ENCODE data around the gene OLFML1.

OLFML1 gene

GRCh38 chr11:7485186-7486097 is at the start of gene OLFML1:
OLFML1 (plus strand) TSS chr11:7485506; CDS start chr11:7485876, 370 bp downstream.
- no peak for DNase-seq (ENCODE audit: low read depth)

GRCh38 chr11:7436146-7436545 is 49.2 kb upstream of the OLFML1 start:
- no peak for DNase-seq (ENCODE audit: low read depth)

- no peak for DNase-seq (ENCODE audit: low read depth)
Measured at GRCh38 chr11:7436657-7437056, 48.6 kb upstream of the OLFML1 start.

- DNase-seq (ENCODE audit: low read depth), result no peak
Measured at GRCh38 chr11:7437696-7438095, 47.6 kb upstream of the OLFML1 start.

GRCh38 chr11:7439746-7440320 is 45.5 kb upstream of the OLFML1 start:
- DNase-seq (ENCODE audit: low read depth), result no peak

- peak; percentile 54 for DNase-seq (ENCODE audit: low read depth)
Measured at GRCh38 chr11:7442588-7443215, 42.6 kb upstream of the OLFML1 start.

- no peak for DNase-seq (ENCODE audit: low read depth)
Measured at GRCh38 chr11:7444091-7444981, 41.0 kb upstream of the OLFML1 start.

GRCh38 chr11:7445564-7445963 is 39.7 kb upstream of the OLFML1 start:
- DNase-seq (ENCODE audit: low read depth), result no peak

GRCh38 chr11:7448201-7448600 is 37.1 kb upstream of the OLFML1 start:
- DNase-seq (ENCODE audit: low read depth), result no peak

GRCh38 chr11:7449211-7449840 is 36.0 kb upstream of the OLFML1 start:
- DNase-seq (ENCODE audit: low read depth), result no peak

- DNase-seq (ENCODE audit: low read depth), result no peak
Measured at GRCh38 chr11:7449841-7450214, 35.5 kb upstream of the OLFML1 start.

- DNase-seq (ENCODE audit: low read depth), result no peak
Measured at GRCh38 chr11:7450836-7451235, 34.5 kb upstream of the OLFML1 start.

GRCh38 chr11:7451520-7451919 is 33.8 kb upstream of the OLFML1 start:
- DNase-seq (ENCODE audit: low read depth), result no peak

GRCh38 chr11:7451952-7452494 is 33.3 kb upstream of the OLFML1 start:
- no peak for DNase-seq (ENCODE audit: low read depth)

- no peak for DNase-seq (ENCODE audit: low read depth)
Measured at GRCh38 chr11:7454854-7455253, 30.5 kb upstream of the OLFML1 start.

GRCh38 chr11:7457211-7457610 is 28.1 kb upstream of the OLFML1 start:
- no peak for DNase-seq (ENCODE audit: low read depth)

- DNase-seq (ENCODE audit: low read depth), result no peak
Measured at GRCh38 chr11:7462706-7463105, 22.6 kb upstream of the OLFML1 start.

GRCh38 chr11:7467652-7468051 is 17.7 kb upstream of the OLFML1 start:
- DNase-seq (ENCODE audit: low read depth), result no peak

GRCh38 chr11:7469351-7469865 is 15.9 kb upstream of the OLFML1 start:
- no peak for DNase-seq (ENCODE audit: low read depth)

GRCh38 chr11:7471071-7471470 is 14.2 kb upstream of the OLFML1 start:
- DNase-seq (ENCODE audit: low read depth), result no peak

GRCh38 chr11:7473717-7474116 is 11.6 kb upstream of the OLFML1 start:
- no peak for DNase-seq (ENCODE audit: low read depth)
